HepG2 (cell line): Measurements from ENCODE around the gene PIK3R3. TPM values are rescaled to one million over a fixed set of nuclear protein-coding genes. Genes with fewer than 3 reads are reported as not detected.

ENCODE experiments used
- ATAC-seq: fragments of 200-7000 bp; cut with Tn5 transposase; 3 replicates; pipeline ENCODE4 v1.9.1; 2020; ENCODE audit warnings: mild to moderate bottlenecking, moderate library complexity
- BruUV-seq: library from RNA; stranded (reverse); fragments of 400-500 nt; replicated peaks from 2 replicates; lab custom pipeline; 2021; lab: Mats Ljungman, UMichigan
- CTCF ChIA-PET: fragments of 300-600 bp; formaldehyde crosslinking; extraction: SDS; loops from one replicate; lab custom pipeline; 2021; ENCODE audit warnings: low total read pairs, inconsistent platforms, low intra/inter-chr PET ratio; lab: Yijun Ruan, JAX
- POLR2A ChIA-PET: fragments of 350-600 bp; sonication (Branson Sonifier 250); formaldehyde crosslinking; loops from one replicate; lab custom pipeline; 2020; ENCODE audit warnings: antibody characterized with exemption, inconsistent platforms; lab: Yijun Ruan, JAX
- DNase-seq: peaks from one replicate; pipeline ENCODE4 v3.0.0-alpha.2; 2015; ENCODE audit warnings: low spot score
- FAIRE-seq: peaks from 3 replicates; lab custom pipeline; 2011; peaks lifted over from hg19 to GRCh38; lab: Jason Lieb, UNC
- H2AFZ ChIP-seq: one replicate; pipeline ENCODE4 v1.6.1; 2011; ENCODE audit warnings: low read length, inconsistent platforms
- H3K27ac ChIP-seq: fragments of 300-600 bp; 3 replicates; pipeline ENCODE4 v1.8.0; 2011; ENCODE audit warnings: mixed run types, mild to moderate bottlenecking, mixed read lengths, low read length, inconsistent platforms; ENCODE audit not compliant: insufficient read depth; ENCODE audit errors: extremely low read length
- H3K27me3 ChIP-seq, 2 experiments: fragments of 200-600 bp in 1 of 2; 2 replicates in 1 of 2; 3 replicates in 1 of 2; pipeline versions ENCODE4 v1.6.0 to v1.8.0; 2011; ENCODE audit warnings: low read length in 2 of 2, mild to moderate bottlenecking in 2 of 2, moderate library complexity in 2 of 2, inconsistent platforms in 1 of 2; ENCODE audit not compliant: insufficient read depth in 2 of 2, control insufficient read depth in 1 of 2
- H3K36me3 ChIP-seq, 2 experiments: fragments of 200-600 bp in 1 of 2; replicated peaks in 1 of 2; 2 replicates in 1 of 2; 3 replicates in 1 of 2; pipeline versions ENCODE4 v1.5.1 to v1.8.0; 2011; ENCODE audit warnings: low read length in 2 of 2, inconsistent platforms in 1 of 2; ENCODE audit not compliant: insufficient read depth in 2 of 2, control insufficient read depth in 1 of 2
- H3K4me1 ChIP-seq: 2 replicates; pipeline ENCODE4 v1.5.1; 2012; ENCODE audit warnings: low read length, inconsistent platforms; ENCODE audit not compliant: insufficient read depth
- H3K4me2 ChIP-seq: 2 replicates; pipeline ENCODE4 v1.6.0; 2011; ENCODE audit warnings: low read depth, low read length, inconsistent platforms
- H3K4me3 ChIP-seq, 3 experiments: fragments of 200-600 bp in 1 of 3; sonication (generic), shearing (Covaris generic) in 1 of 3; replicated peaks in 1 of 3; 2 replicates each; pipeline ENCODE4 v1.5.1; 2011 to 2016; ENCODE audit warnings: low read length in 3 of 3, inconsistent platforms in 2 of 3, low read depth in 2 of 3, mild to moderate bottlenecking in 2 of 3, control low read depth in 1 of 3, mixed read lengths in 1 of 3; ENCODE audit not compliant: insufficient read depth in 1 of 3
- H3K79me2 ChIP-seq: one replicate; pipeline ENCODE4 v1.6.1; 2011; ENCODE audit warnings: low read length, inconsistent platforms; ENCODE audit not compliant: insufficient read depth
- H3K9ac ChIP-seq: 2 replicates; pipeline ENCODE4 v1.6.0; 2011; ENCODE audit warnings: mild to moderate bottlenecking, low read depth, low read length, inconsistent platforms; ENCODE audit not compliant: insufficient read depth
- H3K9me3 ChIP-seq: 2 replicates; pipeline ENCODE4 v1.5.1; 2012; ENCODE audit warnings: mild to moderate bottlenecking, low read length
- H4K20me1 ChIP-seq: 2 replicates; pipeline ENCODE4 v1.6.0; 2011; ENCODE audit warnings: inconsistent platforms, mild to moderate bottlenecking, low read length, moderate library complexity; ENCODE audit not compliant: insufficient read depth
- AGO2 ChIP-seq: fragments of 200-400 bp; formaldehyde crosslinking; optimal IDR thresholded peaks from 2 replicates; pipeline ENCODE3; 2017; ENCODE audit warnings: mild to moderate bottlenecking, low read depth, low read length, moderate library complexity
- ARID2 ChIP-seq: sonication (generic); formaldehyde crosslinking; IDR thresholded peaks from 2 replicates; pipeline ENCODE4 v1.8.1; 2022; ENCODE audit warnings: mild to moderate bottlenecking, missing genetic modification reagents, borderline replicate concordance
- ATF1 ChIP-seq: IDR thresholded peaks from 2 replicates; pipeline ENCODE4 v1.6.1; 2016; ENCODE audit warnings: mild to moderate bottlenecking, control low read depth
- CC2D1A ChIP-seq: sonication (generic); formaldehyde crosslinking; IDR thresholded peaks from 2 replicates; pipeline ENCODE4 v1.8.1; 2023; ENCODE audit warnings: mild to moderate bottlenecking, missing genetic modification reagents
- CSRNP2 ChIP-seq: sonication (generic); formaldehyde crosslinking; conservative IDR thresholded peaks from 2 replicates; pipeline ENCODE4 v1.8.0; 2022; ENCODE audit warnings: low read depth, missing genetic modification reagents
- MAFF ChIP-seq: IDR thresholded peaks from 2 replicates; pipeline ENCODE4 v1.6.1; 2011; ENCODE audit warnings: low read depth, low read length, improper control_type of control experiment
- MXI1 ChIP-seq: IDR thresholded peaks from 3 replicates; pipeline ENCODE4 v1.6.1; 2012; ENCODE audit warnings: low read depth, low read length, inconsistent platforms, borderline replicate concordance
- PHF8 ChIP-seq: sonication (generic); formaldehyde crosslinking; IDR thresholded peaks from 2 replicates; pipeline ENCODE4 v1.5.0; 2020; ENCODE audit warnings: missing genetic modification reagents
- PRMT3 ChIP-seq: sonication (generic); formaldehyde crosslinking; IDR thresholded peaks from 2 replicates; pipeline ENCODE4 v1.8.1; 2022; ENCODE audit warnings: low read depth, mild to moderate bottlenecking, moderate library complexity, missing genetic modification reagents, borderline replicate concordance
- RAD21 ChIP-seq: fragments of 450-650 bp; formaldehyde crosslinking; IDR thresholded peaks from 2 replicates; pipeline ENCODE4 v1.5.0; 2020; ENCODE audit warnings: mild to moderate bottlenecking
- ZNF121 ChIP-seq: sonication (generic); formaldehyde crosslinking; IDR thresholded peaks from 2 replicates; pipeline ENCODE4 v1.5.0; 2020; ENCODE audit warnings: mild to moderate bottlenecking, missing genetic modification reagents
- ZNF225 ChIP-seq: sonication (generic); formaldehyde crosslinking; IDR thresholded peaks from 2 replicates; pipeline ENCODE4 v1.4.0; 2020; ENCODE audit warnings: mild to moderate bottlenecking, missing genetic modification reagents
- ZNF230 ChIP-seq: sonication (generic); formaldehyde crosslinking; IDR thresholded peaks from 2 replicates; pipeline ENCODE4 v1.4.0; 2020; ENCODE audit warnings: mild to moderate bottlenecking, missing genetic modification reagents
- ZNF3 ChIP-seq: IDR thresholded peaks from 2 replicates; pipeline ENCODE4 v1.7.0; 2017; ENCODE audit warnings: inconsistent platforms
- ZNF501 ChIP-seq: sonication (generic); formaldehyde crosslinking; IDR thresholded peaks from 2 replicates; pipeline ENCODE4 v1.5.1; 2020; ENCODE audit warnings: mild to moderate bottlenecking, moderate library complexity, missing genetic modification reagents
- ZNF746 ChIP-seq: sonication (generic); formaldehyde crosslinking; IDR thresholded peaks from 2 replicates; pipeline ENCODE4 v1.8.0; 2022; ENCODE audit warnings: mild to moderate bottlenecking, missing genetic modification reagents
- ZNF766 ChIP-seq: sonication (generic); formaldehyde crosslinking; IDR thresholded peaks from 2 replicates; pipeline ENCODE4 v1.5.0; 2020; ENCODE audit warnings: missing genetic modification reagents, borderline replicate concordance
- ZNF788 ChIP-seq: sonication (generic); formaldehyde crosslinking; IDR thresholded peaks from 2 replicates; pipeline ENCODE4 v1.5.0; 2020; ENCODE audit warnings: mild to moderate bottlenecking, missing genetic modification reagents, borderline replicate concordance
- WGBS: methylation state at CpG from one replicate; pipeline ENCODE4 v1.1.6; 2017; ENCODE audit warnings: low lambda C conversion rate; 5-methylcytosine and 5-hydroxymethylcytosine counted together
- in situ Hi-C: cut with HindIII; loops from 2 replicates; pipeline ENCODE4 v1.10.0; 2017; ENCODE audit warnings: low pct_unique_long_range_greater_than_20kb; ENCODE audit not compliant: extremely low pct_ligation_motif_present
- intact Hi-C: fragments of 100-400 bp; cut with micrococcal nuclease; formaldehyde crosslinking; loops from one replicate; pipeline ENCODE4 v1.10.0; 2022; ENCODE audit not compliant: unreplicated experiment
- polyA plus RNA-seq, 8 experiments: library from polyadenylated mRNA; depleted of rRNA in 3 of 8; stranded (reverse) in 7 of 8; unstranded in 1 of 8; fragments of >200 nt; fragmentation: Illumina TruSeq in 4 of 8; extraction: Trizol in 4 of 8; gene quantifications; 2 replicates each; pipeline versions ENCODE4 v1.2.1 to v1.2.3, GENCODE V29; 2011 to 2016; ENCODE audit warnings: low read depth in 4 of 8, missing spikeins in 1 of 8, mixed read lengths in 1 of 8; ENCODE audit not compliant: insufficient read depth in 1 of 8
- total RNA-seq, 5 experiments: library from RNA; depleted of rRNA; stranded (reverse); fragments of >200 nt; fragmentation: Illumina TruSeq; extraction: Trizol; gene quantifications; 2 replicates each; pipeline ENCODE4 v1.2.3, GENCODE V29; 2016; ENCODE audit warnings: low read depth in 1 of 5

The PIK3R3 gene
- total and polyA plus RNA-seq, 2 of the 13 experiments (the other 11 are each of a cell fraction or from before 2014, with no cell fraction given): 0.37 to 6.9 TPM

- TF ChIP-seq ZNF766 (no peak), ZNF501 (peak; percentile 40; the same call in 1 of the 2 replicates), PHF8 (no peak), ZNF121 (CRISPR knock-in tag) (0 out of 2 replicates have a peak, but pooled peaks have one; percentile 30), ZNF788 (CRISPR knock-in tag) (0 out of 2 replicates have a peak, but pooled peaks have one; percentile 26), ATF1 (CRISPR knock-in tag) (no peak), ZNF746 (no peak), MAFF (no peak), ZNF225 (peak; percentile 68), ZNF3 (CRISPR knock-in tag) (no peak), MXI1 (0 out of 3 replicates have a peak, but pooled peaks have one; percentile 17)
Observed at GRCh38 chr1:46036894-46037839, 95.3 kb downstream of the PIK3R3 start (continued).

DNA sequence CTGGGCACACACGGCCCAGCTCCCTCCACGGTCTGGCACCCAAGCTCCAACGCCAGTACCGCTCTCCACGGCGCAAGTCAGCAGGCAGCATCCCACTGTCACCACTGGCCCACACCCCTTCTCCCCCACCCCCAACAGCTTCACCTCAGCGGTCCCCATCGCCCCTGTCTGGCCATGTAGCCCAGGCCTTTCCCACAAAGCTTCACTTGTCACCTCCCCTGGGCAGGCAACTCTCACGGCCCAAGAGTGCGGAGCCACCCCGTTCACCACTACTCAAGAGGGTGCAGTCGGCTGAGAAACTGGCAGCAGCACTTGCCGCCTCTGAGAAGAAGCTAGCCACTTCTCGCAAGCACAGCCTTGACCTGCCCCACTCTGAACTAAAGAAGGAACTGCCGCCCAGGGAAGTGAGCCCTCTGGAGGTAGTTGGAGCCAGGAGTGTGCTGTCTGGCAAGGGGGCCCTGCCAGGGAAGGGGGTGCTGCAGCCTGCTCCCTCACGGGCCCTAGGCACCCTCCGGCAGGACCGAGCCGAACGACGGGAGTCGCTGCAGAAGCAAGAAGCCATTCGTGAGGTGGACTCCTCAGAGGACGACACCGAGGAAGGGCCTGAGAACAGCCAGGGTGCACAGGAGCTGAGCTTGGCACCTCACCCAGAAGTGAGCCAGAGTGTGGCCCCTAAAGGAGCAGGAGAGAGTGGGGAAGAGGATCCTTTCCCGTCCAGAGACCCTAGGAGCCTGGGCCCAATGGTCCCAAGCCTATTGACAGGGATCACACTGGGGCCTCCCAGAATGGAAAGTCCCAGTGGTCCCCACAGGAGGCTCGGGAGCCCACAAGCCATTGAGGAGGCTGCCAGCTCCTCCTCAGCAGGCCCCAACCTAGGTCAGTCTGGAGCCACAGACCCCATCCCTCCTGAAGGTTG lies 97.6 kb downstream of the PIK3R3 start:
- ChIA-PET POLR2A (no interaction called here), CTCF (interaction anchor here (5.2 kb wide), 1 partner anchor 145 kb away, joined by 88 read pairs; no protein-coding TSS in a partner anchor)
- no peak for FAIRE-seq
- no TSS peak for BruUV-seq
- Histone ChIP-seq H2AFZ (no peak overlapping the region), H3K36me3 (peaks cover 10 to 29% of the 10 kb centered on the region in 2 experiments), H4K20me1 (no peaks in the 10 kb centered on the region), H3K4me2 (no peak overlapping the region), H3K27ac (no peak overlapping the region), H3K79me2 (no peaks in the 10 kb centered on the region), H3K4me3 (no peak overlapping the region), H3K4me1 (no peaks in the 10 kb centered on the region)
- WGBS: 95% methylated on average over 21 of the region's 27 CpGs
- no peak for ATAC-seq
- in situ Hi-C loops: loop anchor here (5.0 kb wide), 2 partner anchors 142 to 187 kb away; partner anchors contain the start of genes P3R3URF and TSPAN1
- TF ChIP-seq CC2D1A (CRISPR knock-in tag) (no peak), RAD21 (CRISPR knock-in tag) (no peak), ARID2 (CRISPR knock-in tag) (no peak), CSRNP2 (no peak), AGO2 (peak; percentile 36), ZNF230 (no peak), PRMT3 (CRISPR knock-in tag) (no peak)
- TF ChIP-seq, all 625 proteins: peak for 1
- no peaks in the 10 kb centered on the region for H3K9me3 ChIP-seq
- no peaks in the 10 kb centered on the region for H3K27me3 ChIP-seq
- DNase-seq: no peak
- no peak overlapping the region for H3K9ac ChIP-seq
- intact Hi-C loops: loop anchor here (1.0 kb wide), 1 partner anchor 25 kb away; no protein-coding TSS in a partner anchor
